ENCODE measurements around the gene DIDO1. TPM values are rescaled to one million over a fixed set of nuclear protein-coding genes. Genes with fewer than 3 reads are reported as not detected.
"Not testable (repeated sequence)": the region's sequence is repeated elsewhere in the genome, so short reads cannot be mapped to it uniquely, and the experiment has no call there.

The DIDO1 gene
- total RNA-seq, 3 donors from 2014 or later, result 44.9 to 49.9 (median 47.4) TPM

GRCh38 chr20:62855120-62855519, 71.2 kb downstream of the DIDO1 start:
- no peak for DNase-seq
- H3K4me1 Mint-ChIP-seq (ENCODE audit: low read depth), result peaks cover 7% of the 10 kb centered on the region
- no peak overlapping the region for H3K4me3 Mint-ChIP-seq
- H3K36me3 Mint-ChIP-seq (ENCODE audit: insufficient read depth), result peaks cover 29% of the 10 kb centered on the region
- no peaks in the 10 kb centered on the region for H3K27me3 Mint-ChIP-seq (ENCODE audit: low read depth)
- ATAC-seq, result no peak
- no peaks in the 10 kb centered on the region for H3K9me3 Mint-ChIP-seq

DNA sequence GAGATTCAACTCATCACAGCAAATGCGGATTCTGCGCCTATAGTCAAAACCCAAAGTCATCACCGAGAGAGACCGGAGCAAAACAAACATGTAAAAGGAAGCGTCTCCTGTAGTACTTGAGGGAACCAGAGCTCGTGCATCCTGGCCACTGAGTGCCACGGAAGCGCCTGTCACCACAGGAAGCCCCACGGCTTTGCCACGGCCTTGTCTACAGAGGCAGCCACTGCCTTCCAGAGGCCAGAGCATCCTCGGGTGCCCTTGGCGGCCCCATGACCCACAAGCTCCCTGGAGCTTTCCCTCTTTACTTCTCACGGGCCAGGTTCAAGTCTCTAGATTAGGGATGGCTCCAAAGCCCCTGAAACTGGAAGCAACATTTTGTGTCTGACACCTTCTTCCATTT, 72.2 kb downstream of the DIDO1 start:
- Mint-ChIP-seq H3K4me3 (no peak overlapping the region), H3K27me3 (ENCODE audit: low read depth) (no peaks in the 10 kb centered on the region), H3K4me1 (ENCODE audit: low read depth) (peaks cover 4% of the 10 kb centered on the region), H3K36me3 (ENCODE audit: insufficient read depth) (peaks cover 32% of the 10 kb centered on the region), H3K9me3 (no peaks in the 10 kb centered on the region)
- DNase-seq (no peak), ATAC-seq (no peak)

GRCh38 chr20:62853304-62853703, 73.0 kb downstream of the DIDO1 start:
- ATAC-seq; H3K4me1 Mint-ChIP-seq (ENCODE audit: low read depth); H3K4me3 Mint-ChIP-seq; DNase-seq; H3K27me3 Mint-ChIP-seq (ENCODE audit: low read depth); H3K9me3 Mint-ChIP-seq: not testable (repeated sequence)
- H3K36me3 Mint-ChIP-seq (ENCODE audit: insufficient read depth), result peaks cover 32% of the 10 kb centered on the region

GRCh38 chr20:62852841-62853240, 73.5 kb downstream of the DIDO1 start:
- no peak for DNase-seq
- no peaks in the 10 kb centered on the region for H3K4me1 Mint-ChIP-seq (ENCODE audit: low read depth)
- H3K4me3 Mint-ChIP-seq, result no peak overlapping the region
- ATAC-seq, result no peak
- peaks cover 33% of the 10 kb centered on the region for H3K36me3 Mint-ChIP-seq (ENCODE audit: insufficient read depth)
- no peaks in the 10 kb centered on the region for H3K9me3 Mint-ChIP-seq
- no peaks in the 10 kb centered on the region for H3K27me3 Mint-ChIP-seq (ENCODE audit: low read depth)

DNA sequence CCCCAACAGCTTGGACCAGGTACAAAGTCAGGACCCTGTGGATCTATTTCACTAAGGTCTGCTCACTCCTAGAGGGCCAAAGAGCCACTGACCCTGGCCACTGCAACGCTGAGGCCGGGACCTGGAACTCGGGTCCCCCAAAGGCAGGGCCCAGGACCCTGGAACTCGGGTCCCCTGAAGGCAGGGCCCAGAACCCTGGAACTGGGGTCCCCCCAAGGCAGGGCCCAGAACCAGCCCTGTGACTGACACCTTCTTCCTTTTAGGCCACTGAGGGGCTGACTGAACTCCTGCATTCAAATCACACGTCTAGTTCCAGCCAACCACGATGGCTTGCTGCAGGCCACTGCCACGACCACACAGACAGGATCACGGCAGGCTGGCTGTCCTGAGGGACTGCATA, 74.1 kb downstream of the DIDO1 start:
- Mint-ChIP-seq H3K4me1 (ENCODE audit: low read depth) (no peaks in the 10 kb centered on the region), H3K9me3 (no peaks in the 10 kb centered on the region), H3K36me3 (ENCODE audit: insufficient read depth) (peaks cover 33% of the 10 kb centered on the region), H3K4me3 (no peak overlapping the region), H3K27me3 (ENCODE audit: low read depth) (no peaks in the 10 kb centered on the region)
- DNase-seq (no peak), ATAC-seq (no peak)

- Mint-ChIP-seq H3K27me3 (ENCODE audit: low read depth) (no peaks in the 10 kb centered on the region), H3K9me3 (no peaks in the 10 kb centered on the region), H3K4me3 (no peak overlapping the region), H3K36me3 (ENCODE audit: insufficient read depth) (peaks cover 33% of the 10 kb centered on the region), H3K4me1 (ENCODE audit: low read depth) (no peaks in the 10 kb centered on the region)
- ATAC-seq (no peak), DNase-seq (no peak)
These were observed 75.9 kb downstream of the DIDO1 start for GRCh38 chr20:62850333-62850974.

- peaks cover 32% of the 10 kb centered on the region for H3K36me3 Mint-ChIP-seq (ENCODE audit: insufficient read depth)
- H3K27me3 Mint-ChIP-seq (ENCODE audit: low read depth), result no peaks in the 10 kb centered on the region
- DNase-seq (no peak), ATAC-seq (no peak)
- no peaks in the 10 kb centered on the region for H3K9me3 Mint-ChIP-seq
- no peak overlapping the region for H3K4me3 Mint-ChIP-seq
- no peaks in the 10 kb centered on the region for H3K4me1 Mint-ChIP-seq (ENCODE audit: low read depth)
These were observed 76.9 kb downstream of the DIDO1 start for GRCh38 chr20:62849431-62849830.

GRCh38 chr20:62848917-62849316, 77.4 kb downstream of the DIDO1 start:
- H3K9me3 Mint-ChIP-seq; H3K27me3 Mint-ChIP-seq (ENCODE audit: low read depth); H3K4me3 Mint-ChIP-seq; ATAC-seq; H3K4me1 Mint-ChIP-seq (ENCODE audit: low read depth); DNase-seq: not testable (repeated sequence)
- peaks cover 30% of the 10 kb centered on the region for H3K36me3 Mint-ChIP-seq (ENCODE audit: insufficient read depth)

- DNase-seq, result no peak
- H3K36me3 Mint-ChIP-seq (ENCODE audit: insufficient read depth), result peaks cover 16% of the 10 kb centered on the region
These were observed 80.0 kb downstream of the DIDO1 start for GRCh38 chr20:62846166-62846890.

GRCh38 chr20:62845416-62846160, 80.7 kb downstream of the DIDO1 start:
- no peaks in the 10 kb centered on the region for H3K9me3 Mint-ChIP-seq
- H3K4me1 Mint-ChIP-seq (ENCODE audit: low read depth), result no peaks in the 10 kb centered on the region
- no peak for ATAC-seq
- no peak overlapping the region for H3K4me3 Mint-ChIP-seq
- no peaks in the 10 kb centered on the region for H3K27me3 Mint-ChIP-seq (ENCODE audit: low read depth)
- DNase-seq, result no peak
- peaks cover 16% of the 10 kb centered on the region for H3K36me3 Mint-ChIP-seq (ENCODE audit: insufficient read depth)

More at GRCh38 chr20:62846166-62846890, 80.0 kb downstream of the DIDO1 start:
- no peak for ATAC-seq
- Mint-ChIP-seq H3K9me3 (no peaks in the 10 kb centered on the region), H3K27me3 (ENCODE audit: low read depth) (no peaks in the 10 kb centered on the region), H3K4me3 (no peak overlapping the region), H3K4me1 (ENCODE audit: low read depth) (no peaks in the 10 kb centered on the region)

DNA sequence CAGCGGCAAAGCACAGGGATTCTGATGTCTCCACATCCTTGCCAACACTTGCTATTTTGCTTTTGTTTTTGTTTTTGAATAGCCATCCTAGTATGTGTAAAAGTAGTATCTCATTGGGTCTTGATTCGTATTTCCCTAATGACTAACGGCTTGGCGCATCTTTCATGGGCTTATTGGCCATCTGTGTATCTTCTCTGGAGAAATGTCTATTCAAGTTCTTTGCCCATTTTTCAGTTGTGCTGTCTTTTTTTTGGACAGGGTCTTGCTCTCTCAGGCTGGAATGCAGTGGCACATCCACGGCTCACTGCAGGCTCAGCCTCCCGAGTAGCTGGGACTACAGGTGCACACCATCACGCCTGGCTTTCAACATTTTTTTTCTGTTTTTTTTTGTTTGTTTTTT, 82.1 kb downstream of the DIDO1 start:
- Mint-ChIP-seq H3K9me3 (no peaks in the 10 kb centered on the region), H3K27me3 (ENCODE audit: low read depth) (no peaks in the 10 kb centered on the region), H3K36me3 (ENCODE audit: insufficient read depth) (peaks cover 10% of the 10 kb centered on the region), H3K4me3 (no peak overlapping the region), H3K4me1 (ENCODE audit: low read depth) (no peaks in the 10 kb centered on the region)
- ATAC-seq (no peak), DNase-seq (no peak)

GRCh38 chr20:62843656-62844055, 82.6 kb downstream of the DIDO1 start:
- Mint-ChIP-seq H3K36me3 (ENCODE audit: insufficient read depth) (peaks cover 10% of the 10 kb centered on the region), H3K4me1 (ENCODE audit: low read depth) (no peaks in the 10 kb centered on the region), H3K27me3 (ENCODE audit: low read depth) (no peaks in the 10 kb centered on the region), H3K4me3 (no peak overlapping the region), H3K9me3 (no peaks in the 10 kb centered on the region)
- ATAC-seq (no peak), DNase-seq (no peak)

GRCh38 chr20:62841705-62842212, 84.5 kb downstream of the DIDO1 start:
- Mint-ChIP-seq H3K4me1 (ENCODE audit: low read depth) (no peaks in the 10 kb centered on the region), H3K36me3 (ENCODE audit: insufficient read depth) (peaks cover 4% of the 10 kb centered on the region), H3K4me3 (no peak overlapping the region), H3K9me3 (no peaks in the 10 kb centered on the region), H3K27me3 (ENCODE audit: low read depth) (peaks cover 2% of the 10 kb centered on the region)
- no peak for ATAC-seq
- DNase-seq, result no peak

GRCh38 chr20:62840244-62841197, 85.8 kb downstream of the DIDO1 start:
- no peaks in the 10 kb centered on the region for H3K4me1 Mint-ChIP-seq (ENCODE audit: low read depth)
- H3K27me3 Mint-ChIP-seq (ENCODE audit: low read depth), result peaks cover 2% of the 10 kb centered on the region
- H3K4me3 Mint-ChIP-seq, result no peak overlapping the region
- H3K36me3 Mint-ChIP-seq (ENCODE audit: insufficient read depth), result peaks cover 2% of the 10 kb centered on the region
- H3K9me3 Mint-ChIP-seq, result no peaks in the 10 kb centered on the region
- DNase-seq (no peak), ATAC-seq (no peak)

Data from activated T-cell treated with anti-CD3 and anti-CD28 coated beads, Interleukin-2, amount 50 U/mL, for 4 hours (primary cell).